ENCODE measurements around the gene PLA2G15. TPM values are rescaled to one million over a fixed set of nuclear protein-coding genes. Genes with fewer than 3 reads are reported as not detected.

PLA2G15 gene
- total and polyA plus RNA-seq, 2 of the 13 experiments (the other 11 are each of a cell fraction or from before 2014, with no cell fraction given): 14.4 to 23.7 TPM

DNA sequence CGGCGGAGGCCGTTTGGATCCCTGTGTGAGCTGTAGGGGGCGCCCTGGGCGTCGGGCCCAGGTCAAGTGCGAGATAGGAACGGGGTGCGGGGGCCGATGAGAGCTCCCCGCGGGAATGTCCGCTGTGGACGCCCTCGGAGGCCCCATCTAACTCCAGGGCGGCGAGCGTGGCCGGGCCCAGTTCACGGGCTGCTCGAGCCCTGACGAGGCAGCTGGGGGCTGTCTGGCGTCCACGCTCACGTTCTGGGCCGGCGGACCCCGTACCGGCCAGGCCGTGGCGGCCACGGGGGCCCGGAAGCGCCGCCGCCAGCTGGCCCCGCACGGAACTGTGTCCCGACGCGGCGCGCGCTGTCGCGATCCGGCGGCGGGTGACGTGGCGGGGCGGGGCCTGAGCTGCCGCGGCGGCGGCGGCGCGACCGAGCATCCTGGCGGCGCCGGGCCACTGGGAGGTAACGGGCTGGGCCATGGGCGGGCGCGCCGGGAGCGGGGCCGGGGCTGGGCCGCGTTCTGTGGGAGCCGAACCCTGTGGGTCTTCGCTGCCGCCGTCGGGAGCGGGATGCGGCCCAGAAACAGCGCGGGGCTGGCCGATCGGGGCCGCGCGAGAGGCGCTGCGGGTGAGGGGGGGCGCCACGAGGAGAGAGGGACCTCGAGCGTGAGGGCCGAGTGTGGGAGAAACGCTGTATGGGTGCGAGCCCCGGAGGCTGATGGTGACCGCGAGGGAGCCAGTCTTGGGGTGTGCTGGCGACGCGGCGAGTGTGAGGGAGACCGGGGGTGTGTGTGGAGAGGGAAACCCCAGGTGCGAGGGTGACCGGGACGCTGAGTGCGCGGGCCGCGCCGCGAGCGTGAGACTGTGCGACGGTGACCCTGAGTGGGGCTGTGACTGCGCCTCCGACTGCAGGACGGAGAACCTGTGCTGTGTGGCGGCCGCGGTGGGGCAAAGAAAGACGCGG lies 19.2 kb downstream of the PLA2G15 start, which contains the start of gene SLC7A6 (continued):
- TF ChIP-seq SP2 (CRISPR knock-in tag; IDR thresholded peaks at IDR 0.05) (0 out of 2 replicates have a peak, but pooled peaks have one; percentile 47), MBD4 (IDR thresholded peaks at IDR 0.05; ENCODE audit: borderline replicate concordance, low read length) (no peak), KMT2B (CRISPR knock-in tag; IDR thresholded peaks at IDR 0.05) (no peak; the same call in 1 of the 2 replicates), IKZF4 (CRISPR knock-in tag; IDR thresholded peaks at IDR 0.05; ENCODE audit: borderline replicate concordance, low read depth, not compliant biosample characterization) (no peak), RBAK (CRISPR knock-in tag; IDR thresholded peaks at IDR 0.05) (no peak), RFXAP (CRISPR knock-in tag; IDR thresholded peaks at IDR 0.05; ENCODE audit: borderline replicate concordance) (peak; percentile 82), TAF1 (CRISPR knock-in tag; IDR thresholded peaks at IDR 0.05) (peak; percentile 50), BORCS8-MEF2B (CRISPR knock-in tag; IDR thresholded peaks at IDR 0.05) (peak; percentile 73), ZSCAN21 (CRISPR knock-in tag; IDR thresholded peaks at IDR 0.05; ENCODE audit: borderline replicate concordance) (peak; percentile 27; the same call in 1 of the 2 replicates)
- TF ChIP-seq, protein P1, sequence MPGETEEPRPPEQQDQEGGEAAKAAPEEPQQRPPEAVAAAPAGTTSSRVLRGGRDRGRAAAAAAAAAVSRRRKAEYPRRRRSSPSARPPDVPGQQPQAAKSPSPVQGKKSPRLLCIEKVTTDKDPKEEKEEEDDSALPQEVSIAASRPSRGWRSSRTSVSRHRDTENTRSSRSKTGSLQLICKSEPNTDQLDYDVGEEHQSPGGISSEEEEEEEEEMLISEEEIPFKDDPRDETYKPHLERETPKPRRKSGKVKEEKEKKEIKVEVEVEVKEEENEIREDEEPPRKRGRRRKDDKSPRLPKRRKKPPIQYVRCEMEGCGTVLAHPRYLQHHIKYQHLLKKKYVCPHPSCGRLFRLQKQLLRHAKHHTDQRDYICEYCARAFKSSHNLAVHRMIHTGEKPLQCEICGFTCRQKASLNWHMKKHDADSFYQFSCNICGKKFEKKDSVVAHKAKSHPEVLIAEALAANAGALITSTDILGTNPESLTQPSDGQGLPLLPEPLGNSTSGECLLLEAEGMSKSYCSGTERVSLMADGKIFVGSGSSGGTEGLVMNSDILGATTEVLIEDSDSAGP (CRISPR knock-in tag; IDR thresholded peaks at IDR 0.05; ENCODE audit: borderline replicate concordance): peak; percentile 74
- TF ChIP-seq, protein P2, sequence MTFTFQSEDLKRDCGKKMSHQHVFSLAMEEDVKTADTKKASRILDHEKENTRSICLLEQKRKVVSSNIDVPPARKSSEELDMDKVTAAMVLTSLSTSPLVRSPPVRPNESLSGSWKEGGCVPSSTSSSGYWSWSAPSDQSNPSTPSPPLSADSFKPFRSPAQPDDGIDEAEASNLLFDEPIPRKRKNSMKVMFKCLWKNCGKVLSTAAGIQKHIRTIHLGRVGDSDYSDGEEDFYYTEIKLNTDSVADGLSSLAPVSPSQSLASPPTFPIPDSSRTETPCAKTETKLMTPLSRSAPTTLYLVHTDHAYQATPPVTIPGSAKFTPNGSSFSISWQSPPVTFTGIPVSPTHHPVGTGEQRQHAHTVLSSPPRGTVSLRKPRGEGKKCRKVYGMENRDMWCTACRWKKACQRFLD (CRISPR knock-in tag; IDR thresholded peaks at IDR 0.05; ENCODE audit: borderline replicate concordance): 0 out of 2 replicates have a peak, but pooled peaks have one; percentile 76
- TF ChIP-seq, protein P3, sequence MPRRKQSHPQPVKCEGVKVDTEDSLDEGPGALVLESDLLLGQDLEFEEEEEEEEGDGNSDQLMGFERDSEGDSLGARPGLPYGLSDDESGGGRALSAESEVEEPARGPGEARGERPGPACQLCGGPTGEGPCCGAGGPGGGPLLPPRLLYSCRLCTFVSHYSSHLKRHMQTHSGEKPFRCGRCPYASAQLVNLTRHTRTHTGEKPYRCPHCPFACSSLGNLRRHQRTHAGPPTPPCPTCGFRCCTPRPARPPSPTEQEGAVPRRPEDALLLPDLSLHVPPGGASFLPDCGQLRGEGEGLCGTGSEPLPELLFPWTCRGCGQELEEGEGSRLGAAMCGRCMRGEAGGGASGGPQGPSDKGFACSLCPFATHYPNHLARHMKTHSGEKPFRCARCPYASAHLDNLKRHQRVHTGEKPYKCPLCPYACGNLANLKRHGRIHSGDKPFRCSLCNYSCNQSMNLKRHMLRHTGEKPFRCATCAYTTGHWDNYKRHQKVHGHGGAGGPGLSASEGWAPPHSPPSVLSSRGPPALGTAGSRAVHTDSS (CRISPR knock-in tag; conservative IDR thresholded peaks at IDR 0.05): no peak
- TF ChIP-seq, protein P4, sequence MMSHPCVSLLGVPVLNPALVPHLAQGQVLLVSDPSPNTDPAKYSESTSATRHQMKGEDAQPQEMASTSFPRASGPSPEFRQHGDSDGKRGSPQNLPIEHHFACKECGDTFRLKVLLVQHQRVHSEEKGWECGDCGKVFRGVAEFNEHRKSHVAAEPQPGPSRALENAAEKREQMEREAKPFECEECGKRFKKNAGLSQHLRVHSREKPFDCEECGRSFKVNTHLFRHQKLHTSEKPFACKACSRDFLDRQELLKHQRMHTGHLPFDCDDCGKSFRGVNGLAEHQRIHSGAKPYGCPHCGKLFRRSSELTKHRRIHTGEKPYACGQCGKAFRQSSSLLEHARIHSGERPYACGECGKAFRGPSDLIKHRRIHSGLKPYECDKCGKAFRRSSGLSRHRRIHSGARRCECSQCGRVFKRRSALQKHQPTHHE (CRISPR knock-in tag; IDR thresholded peaks at IDR 0.05; ENCODE audit: borderline replicate concordance): no peak
- TF ChIP-seq, protein P5, sequence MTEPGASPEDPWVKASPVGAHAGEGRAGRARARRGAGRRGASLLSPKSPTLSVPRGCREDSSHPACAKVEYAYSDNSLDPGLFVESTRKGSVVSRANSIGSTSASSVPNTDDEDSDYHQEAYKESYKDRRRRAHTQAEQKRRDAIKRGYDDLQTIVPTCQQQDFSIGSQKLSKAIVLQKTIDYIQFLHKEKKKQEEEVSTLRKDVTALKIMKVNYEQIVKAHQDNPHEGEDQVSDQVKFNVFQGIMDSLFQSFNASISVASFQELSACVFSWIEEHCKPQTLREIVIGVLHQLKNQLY (CRISPR knock-in tag; IDR thresholded peaks at IDR 0.05): 0 out of 2 replicates have a peak, but pooled peaks have one; percentile 24
- TF ChIP-seq, protein P6, sequence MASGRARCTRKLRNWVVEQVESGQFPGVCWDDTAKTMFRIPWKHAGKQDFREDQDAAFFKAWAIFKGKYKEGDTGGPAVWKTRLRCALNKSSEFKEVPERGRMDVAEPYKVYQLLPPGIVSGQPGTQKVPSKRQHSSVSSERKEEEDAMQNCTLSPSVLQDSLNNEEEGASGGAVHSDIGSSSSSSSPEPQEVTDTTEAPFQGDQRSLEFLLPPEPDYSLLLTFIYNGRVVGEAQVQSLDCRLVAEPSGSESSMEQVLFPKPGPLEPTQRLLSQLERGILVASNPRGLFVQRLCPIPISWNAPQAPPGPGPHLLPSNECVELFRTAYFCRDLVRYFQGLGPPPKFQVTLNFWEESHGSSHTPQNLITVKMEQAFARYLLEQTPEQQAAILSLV (CRISPR knock-in tag; IDR thresholded peaks at IDR 0.05; ENCODE audit: borderline replicate concordance): 0 out of 2 replicates have a peak, but pooled peaks have one; percentile 12
- TF ChIP-seq, protein P7, sequence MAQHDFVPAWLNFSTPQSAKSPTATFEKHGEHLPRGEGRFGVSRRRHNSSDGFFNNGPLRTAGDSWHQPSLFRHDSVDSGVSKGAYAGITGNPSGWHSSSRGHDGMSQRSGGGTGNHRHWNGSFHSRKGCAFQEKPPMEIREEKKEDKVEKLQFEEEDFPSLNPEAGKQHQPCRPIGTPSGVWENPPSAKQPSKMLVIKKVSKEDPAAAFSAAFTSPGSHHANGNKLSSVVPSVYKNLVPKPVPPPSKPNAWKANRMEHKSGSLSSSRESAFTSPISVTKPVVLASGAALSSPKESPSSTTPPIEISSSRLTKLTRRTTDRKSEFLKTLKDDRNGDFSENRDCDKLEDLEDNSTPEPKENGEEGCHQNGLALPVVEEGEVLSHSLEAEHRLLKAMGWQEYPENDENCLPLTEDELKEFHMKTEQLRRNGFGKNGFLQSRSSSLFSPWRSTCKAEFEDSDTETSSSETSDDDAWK (CRISPR knock-in tag; IDR thresholded peaks at IDR 0.05): no peak

All from HepG2 (cell line).